Transverse colon (tissue), 4 donors: ENCODE measurements around the gene UTY.

Experiments
- CTCF ChIP-seq, 5 experiments: fragments of 200-600 bp in 3 of 5; fragments of 450-650 bp in 2 of 5; sonication (generic) in 3 of 5; IDR thresholded peaks; 1 replicate in 2 of 5; 2 replicates in 3 of 5; pipeline ENCODE4 v1.5.1; 2016 to 2017; ENCODE audit warnings: antibody characterized with exemption in 5 of 5, inconsistent platforms in 3 of 5, mild to moderate bottlenecking in 2 of 5, moderate library complexity in 1 of 5
- EP300 ChIP-seq: sonication (generic); formaldehyde crosslinking; IDR thresholded peaks from one replicate; pipeline ENCODE4 v1.6.1; 2017; ENCODE audit warnings: antibody characterized with exemption, low read depth
- POLR2A ChIP-seq: fragments of 450-650 bp; IDR thresholded peaks from one replicate; pipeline ENCODE4 v1.6.1; 2016; ENCODE audit warnings: antibody characterized with exemption, mild to moderate bottlenecking, moderate library complexity
- POLR2AphosphoS5 ChIP-seq, 3 donors: sonication (generic); formaldehyde crosslinking; IDR thresholded peaks; one replicate each; pipeline ENCODE4 v1.6.1; 2016; ENCODE audit warnings: antibody characterized with exemption in 3 of 3

DNA sequence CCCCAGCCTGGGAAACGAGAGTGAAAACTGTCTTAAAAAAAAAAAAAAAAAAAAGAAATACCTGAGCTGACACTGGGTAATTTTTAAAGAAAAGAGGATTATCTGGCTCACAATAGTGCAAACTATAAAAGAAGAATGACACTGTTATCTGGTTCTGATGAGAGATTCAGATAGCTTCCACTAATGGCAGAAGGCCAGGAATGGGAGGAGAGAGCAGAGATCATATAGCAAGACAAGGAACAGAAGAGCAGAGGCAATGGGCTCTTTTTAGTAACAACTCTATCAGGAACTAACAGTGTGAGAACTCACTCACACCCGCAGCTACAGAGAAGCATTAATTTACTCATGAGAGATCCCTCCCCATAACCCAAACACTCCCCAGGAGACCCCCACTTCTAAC lies 184.8 kb downstream of the UTY start:
- TF ChIP-seq CTCF (IDR thresholded peaks at IDR 0.05) (no peak), EP300 (no peak), POLR2A (no peak), POLR2AphosphoS5 (IDR thresholded peaks at IDR 0.05) (no peak)
